SK-N-SH (cell line): ENCODE results near the gene DLG4.
"Not testable (repeated sequence)": the region's sequence is repeated elsewhere in the genome, so short reads cannot be mapped to it uniquely, and the experiment has no call there.

ENCODE experiments used
- POLR2AphosphoS5 ChIP-seq: IDR thresholded peaks from 2 replicates; pipeline ENCODE4 v1.6.1; 2012; ENCODE audit warnings: low read depth, low read length
- TF ChIP-seq, protein P1 (sequence below): fragments of 200-600 bp; sonication (generic); IDR thresholded peaks from 2 replicates; pipeline ENCODE4 v1.6.1; 2017; ENCODE audit warnings: antibody characterized with exemption, mild to moderate bottlenecking, moderate library complexity

DNA sequence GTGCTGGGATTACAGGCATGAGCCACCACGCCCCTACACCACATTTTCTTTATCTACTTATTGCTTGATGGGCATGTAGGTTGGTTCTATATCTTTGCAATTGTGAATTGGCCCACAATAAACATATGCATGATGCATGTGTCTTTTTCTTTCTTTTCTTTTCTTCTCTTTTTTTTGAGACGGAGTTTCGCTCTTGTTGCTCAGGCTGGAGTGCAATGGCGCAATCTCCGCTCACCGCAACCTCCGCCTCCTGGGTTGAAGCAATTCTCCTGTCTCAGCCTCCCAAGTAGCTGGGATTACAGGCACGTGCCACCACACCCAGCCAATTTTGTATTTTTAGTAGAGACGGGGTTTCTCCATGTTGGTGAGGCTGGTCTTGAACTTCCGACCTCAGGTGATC, 61.2 kb downstream of the DLG4 start:
- TF ChIP-seq, protein P1, sequence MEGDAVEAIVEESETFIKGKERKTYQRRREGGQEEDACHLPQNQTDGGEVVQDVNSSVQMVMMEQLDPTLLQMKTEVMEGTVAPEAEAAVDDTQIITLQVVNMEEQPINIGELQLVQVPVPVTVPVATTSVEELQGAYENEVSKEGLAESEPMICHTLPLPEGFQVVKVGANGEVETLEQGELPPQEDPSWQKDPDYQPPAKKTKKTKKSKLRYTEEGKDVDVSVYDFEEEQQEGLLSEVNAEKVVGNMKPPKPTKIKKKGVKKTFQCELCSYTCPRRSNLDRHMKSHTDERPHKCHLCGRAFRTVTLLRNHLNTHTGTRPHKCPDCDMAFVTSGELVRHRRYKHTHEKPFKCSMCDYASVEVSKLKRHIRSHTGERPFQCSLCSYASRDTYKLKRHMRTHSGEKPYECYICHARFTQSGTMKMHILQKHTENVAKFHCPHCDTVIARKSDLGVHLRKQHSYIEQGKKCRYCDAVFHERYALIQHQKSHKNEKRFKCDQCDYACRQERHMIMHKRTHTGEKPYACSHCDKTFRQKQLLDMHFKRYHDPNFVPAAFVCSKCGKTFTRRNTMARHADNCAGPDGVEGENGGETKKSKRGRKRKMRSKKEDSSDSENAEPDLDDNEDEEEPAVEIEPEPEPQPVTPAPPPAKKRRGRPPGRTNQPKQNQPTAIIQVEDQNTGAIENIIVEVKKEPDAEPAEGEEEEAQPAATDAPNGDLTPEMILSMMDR = not testable (repeated sequence)
- TF ChIP-seq POLR2AphosphoS5 = not testable (repeated sequence)
